Progenitor cell of endocrine pancreas (in vitro differentiated cells): ENCODE measurements around the gene ICAM5. TPM values are rescaled to one million over a fixed set of nuclear protein-coding genes. Genes with fewer than 3 reads are reported as not detected.

ENCODE experiments used
- DNase-seq: peaks from one replicate; pipeline ENCODE4 v3.0.0; 2021; ENCODE audit warnings: low spot score; ENCODE audit not compliant: unreplicated experiment
- H3K27ac Mint-ChIP-seq: 2 replicates; pipeline ENCODE4 v1.8.0; 2021; ENCODE audit warnings: mild to moderate bottlenecking, moderate library complexity, mixed read lengths
- H3K27me3 Mint-ChIP-seq: 2 replicates; pipeline ENCODE4 v1.8.0; 2021; ENCODE audit warnings: mixed read lengths
- H3K36me3 Mint-ChIP-seq: 2 replicates; pipeline ENCODE4 v1.8.0; 2022; ENCODE audit warnings: mixed read lengths; ENCODE audit not compliant: insufficient read depth
- H3K4me1 Mint-ChIP-seq: 2 replicates; pipeline ENCODE4 v1.8.0; 2021; ENCODE audit warnings: low read depth, mixed read lengths
- H3K4me3 Mint-ChIP-seq: 2 replicates; pipeline ENCODE4 v1.8.0; 2021; ENCODE audit warnings: low read depth, mild to moderate bottlenecking, moderate library complexity, mixed read lengths
- H3K9me3 Mint-ChIP-seq: 2 replicates; pipeline ENCODE4 v1.8.0; 2021; ENCODE audit warnings: low read depth, mixed read lengths
- total RNA-seq: library from RNA; stranded (reverse); gene quantifications from 2 replicates; pipeline ENCODE4 v1.2.1, GENCODE V29; 2021
- TF ChIP-seq, protein P1 (sequence below): fragments of 200-600 bp; sonication (generic); IDR thresholded peaks from one replicate; pipeline ENCODE4 v1.5.0; 2021; ENCODE audit warnings: antibody characterized with exemption, mild to moderate bottlenecking; ENCODE audit not compliant: unreplicated experiment

Gene ICAM5
- total RNA-seq, 1 donor from 2014 or later: not detected

DNA sequence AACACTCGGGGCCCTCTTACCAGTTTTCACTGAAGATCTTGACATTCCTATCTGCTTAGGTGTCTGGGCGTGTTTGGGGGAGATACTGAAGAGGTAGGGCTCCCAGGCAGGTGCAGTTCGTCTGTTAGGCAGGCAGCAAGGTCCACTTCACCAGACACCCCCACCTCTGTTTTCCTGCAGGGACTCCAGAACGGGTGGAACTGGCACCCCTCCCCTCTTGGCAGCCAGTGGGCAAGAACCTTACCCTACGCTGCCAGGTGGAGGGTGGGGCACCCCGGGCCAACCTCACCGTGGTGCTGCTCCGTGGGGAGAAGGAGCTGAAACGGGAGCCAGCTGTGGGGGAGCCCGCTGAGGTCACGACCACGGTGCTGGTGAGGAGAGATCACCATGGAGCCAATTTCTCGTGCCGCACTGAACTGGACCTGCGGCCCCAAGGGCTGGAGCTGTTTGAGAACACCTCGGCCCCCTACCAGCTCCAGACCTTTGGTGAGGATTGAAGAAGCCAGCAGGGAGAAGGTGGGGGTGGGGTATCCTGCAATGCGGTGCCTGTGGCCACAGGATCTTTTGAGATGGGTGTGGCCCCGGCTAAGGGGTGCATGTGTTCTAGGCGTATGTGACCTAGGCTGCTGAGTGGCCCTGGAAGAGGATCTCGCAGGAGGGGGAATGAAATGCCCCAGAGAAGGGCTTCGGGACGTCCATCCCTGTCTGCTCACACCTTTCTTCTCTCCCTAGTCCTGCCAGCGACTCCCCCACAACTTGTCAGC lies 6.3 kb upstream of the ICAM5 start:
- Mint-ChIP-seq H3K27me3 (peaks cover 52% of the 10 kb centered on the region), H3K27ac (no peak overlapping the region), H3K9me3 (no peaks in the 10 kb centered on the region), H3K4me1 (no peaks in the 10 kb centered on the region), H3K36me3 (no peaks in the 10 kb centered on the region), H3K4me3 (no peak overlapping the region)
- TF ChIP-seq, protein P1, sequence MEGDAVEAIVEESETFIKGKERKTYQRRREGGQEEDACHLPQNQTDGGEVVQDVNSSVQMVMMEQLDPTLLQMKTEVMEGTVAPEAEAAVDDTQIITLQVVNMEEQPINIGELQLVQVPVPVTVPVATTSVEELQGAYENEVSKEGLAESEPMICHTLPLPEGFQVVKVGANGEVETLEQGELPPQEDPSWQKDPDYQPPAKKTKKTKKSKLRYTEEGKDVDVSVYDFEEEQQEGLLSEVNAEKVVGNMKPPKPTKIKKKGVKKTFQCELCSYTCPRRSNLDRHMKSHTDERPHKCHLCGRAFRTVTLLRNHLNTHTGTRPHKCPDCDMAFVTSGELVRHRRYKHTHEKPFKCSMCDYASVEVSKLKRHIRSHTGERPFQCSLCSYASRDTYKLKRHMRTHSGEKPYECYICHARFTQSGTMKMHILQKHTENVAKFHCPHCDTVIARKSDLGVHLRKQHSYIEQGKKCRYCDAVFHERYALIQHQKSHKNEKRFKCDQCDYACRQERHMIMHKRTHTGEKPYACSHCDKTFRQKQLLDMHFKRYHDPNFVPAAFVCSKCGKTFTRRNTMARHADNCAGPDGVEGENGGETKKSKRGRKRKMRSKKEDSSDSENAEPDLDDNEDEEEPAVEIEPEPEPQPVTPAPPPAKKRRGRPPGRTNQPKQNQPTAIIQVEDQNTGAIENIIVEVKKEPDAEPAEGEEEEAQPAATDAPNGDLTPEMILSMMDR: no peak
- DNase-seq: no peak

DNA sequence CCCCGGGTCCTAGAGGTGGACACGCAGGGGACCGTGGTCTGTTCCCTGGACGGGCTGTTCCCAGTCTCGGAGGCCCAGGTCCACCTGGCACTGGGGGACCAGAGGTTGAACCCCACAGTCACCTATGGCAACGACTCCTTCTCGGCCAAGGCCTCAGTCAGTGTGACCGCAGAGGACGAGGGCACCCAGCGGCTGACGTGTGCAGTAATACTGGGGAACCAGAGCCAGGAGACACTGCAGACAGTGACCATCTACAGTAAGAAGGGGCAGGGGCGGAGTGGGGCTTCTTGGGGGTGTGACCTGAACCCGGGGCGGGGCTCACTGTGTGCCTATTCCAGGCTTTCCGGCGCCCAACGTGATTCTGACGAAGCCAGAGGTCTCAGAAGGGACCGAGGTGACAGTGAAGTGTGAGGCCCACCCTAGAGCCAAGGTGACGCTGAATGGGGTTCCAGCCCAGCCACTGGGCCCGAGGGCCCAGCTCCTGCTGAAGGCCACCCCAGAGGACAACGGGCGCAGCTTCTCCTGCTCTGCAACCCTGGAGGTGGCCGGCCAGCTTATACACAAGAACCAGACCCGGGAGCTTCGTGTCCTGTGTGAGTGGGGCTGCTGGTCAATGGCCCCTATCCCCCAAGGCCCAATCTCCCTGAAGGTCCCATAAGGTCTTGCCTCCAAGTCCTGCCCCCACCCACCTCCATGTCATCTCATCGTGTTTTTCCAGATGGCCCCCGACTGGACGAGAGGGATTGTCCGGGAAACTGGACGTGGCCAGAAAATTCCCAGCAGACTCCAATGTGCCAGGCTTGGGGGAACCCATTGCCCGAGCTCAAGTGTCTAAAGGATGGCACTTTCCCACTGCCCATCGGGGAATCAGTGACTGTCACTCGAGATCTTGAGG lies 5.4 kb upstream of the ICAM5 start:
- H3K27me3 Mint-ChIP-seq: peaks cover 57% of the 10 kb centered on the region

DNA sequence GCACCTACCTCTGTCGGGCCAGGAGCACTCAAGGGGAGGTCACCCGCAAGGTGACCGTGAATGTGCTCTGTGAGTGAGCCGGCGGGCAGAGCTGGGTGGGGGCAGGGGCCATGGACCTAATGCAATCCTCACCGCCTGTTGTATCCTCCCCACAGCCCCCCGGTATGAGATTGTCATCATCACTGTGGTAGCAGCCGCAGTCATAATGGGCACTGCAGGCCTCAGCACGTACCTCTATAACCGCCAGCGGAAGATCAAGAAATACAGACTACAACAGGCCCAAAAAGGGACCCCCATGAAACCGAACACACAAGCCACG lies 4.8 kb upstream of the ICAM5 start:
- Mint-ChIP-seq H3K27me3 (peaks cover 56% of the 10 kb centered on the region), H3K27ac (no peak overlapping the region), H3K4me1 (peaks cover 3% of the 10 kb centered on the region), H3K36me3 (no peaks in the 10 kb centered on the region), H3K4me3 (no peak overlapping the region), H3K9me3 (no peaks in the 10 kb centered on the region)
- TF ChIP-seq, protein P1: no peak
- DNase-seq: no peak

More for the DNA sequence above, 5.4 kb upstream of the ICAM5 start:
- Mint-ChIP-seq H3K4me1 (peaks cover 3% of the 10 kb centered on the region), H3K4me3 (no peak overlapping the region), H3K9me3 (no peaks in the 10 kb centered on the region), H3K27ac (no peak overlapping the region), H3K36me3 (no peaks in the 10 kb centered on the region)
- TF ChIP-seq, protein P1: no peak
- DNase-seq: no peak

DNA sequence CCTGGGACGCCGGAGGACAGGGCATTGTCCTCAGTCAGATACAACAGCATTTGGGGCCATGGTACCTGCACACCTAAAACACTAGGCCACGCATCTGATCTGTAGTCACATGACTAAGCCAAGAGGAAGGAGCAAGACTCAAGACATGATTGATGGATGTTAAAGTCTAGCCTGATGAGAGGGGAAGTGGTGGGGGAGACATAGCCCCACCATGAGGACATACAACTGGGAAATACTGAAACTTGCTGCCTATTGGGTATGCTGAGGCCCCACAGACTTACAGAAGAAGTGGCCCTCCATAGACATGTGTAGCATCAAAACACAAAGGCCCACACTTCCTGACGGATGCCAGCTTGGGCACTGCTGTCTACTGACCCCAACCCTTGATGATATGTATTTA lies 4.4 kb upstream of the ICAM5 start:
- Mint-ChIP-seq H3K27me3 (peaks cover 59% of the 10 kb centered on the region), H3K27ac (no peak overlapping the region), H3K4me1 (peaks cover 5% of the 10 kb centered on the region), H3K9me3 (no peaks in the 10 kb centered on the region), H3K36me3 (no peaks in the 10 kb centered on the region), H3K4me3 (no peak overlapping the region)
- DNase-seq: no peak
- TF ChIP-seq, protein P1: no peak
